ENCODE measurements around the gene DDOST.
A peak's percentile ranks its signal among the peaks of the same experiment; 100 is the strongest.

The DDOST gene

GRCh38 chr1:20663365-20663764 is 2.2 kb upstream of the DDOST start:
- DNase-seq (ENCODE audit: low read depth in 4 of 4, low spot score in 1 of 4): no peak

- no peak for DNase-seq (ENCODE audit: low read depth in 4 of 4, low spot score in 1 of 4)
These were observed 924 bp upstream of the DDOST start for GRCh38 chr1:20662110-20662475.

GRCh38 chr1:20660847-20661206 is 342 bp downstream of the DDOST start:
- no peak for DNase-seq (ENCODE audit: low read depth in 4 of 4, low spot score in 1 of 4)

GRCh38 chr1:20660363-20660762 is 806 bp downstream of the DDOST start:
- DNase-seq (ENCODE audit: low read depth in 4 of 4, low spot score in 1 of 4): no peak

GRCh38 chr1:20658166-20658915 is 2.8 kb downstream of the DDOST start:
- DNase-seq (ENCODE audit: low read depth in 4 of 4, low spot score in 1 of 4): no peak

GRCh38 chr1:20657024-20657423 is 4.1 kb downstream of the DDOST start:
- DNase-seq (ENCODE audit: low read depth in 4 of 4, low spot score in 1 of 4): no peak

- no peak for DNase-seq (ENCODE audit: low read depth in 4 of 4, low spot score in 1 of 4)
These were observed 7.0 kb downstream of the DDOST start for GRCh38 chr1:20654104-20654690.

GRCh38 chr1:20652300-20652699 is 8.9 kb downstream of the DDOST start:
- no peak for DNase-seq (ENCODE audit: low read depth in 4 of 4, low spot score in 1 of 4)

- no peak for DNase-seq (ENCODE audit: low read depth in 4 of 4, low spot score in 1 of 4)
These were observed 12.2 kb downstream of the DDOST start for GRCh38 chr1:20648946-20649345.

GRCh38 chr1:20648438-20648837 is 12.7 kb downstream of the DDOST start:
- no peak for DNase-seq (ENCODE audit: low read depth in 4 of 4, low spot score in 1 of 4)

GRCh38 chr1:20645414-20645813 is 15.8 kb downstream of the DDOST start:
- DNase-seq (ENCODE audit: low read depth in 4 of 4, low spot score in 1 of 4): no peak

- DNase-seq (ENCODE audit: low read depth in 4 of 4, low spot score in 1 of 4): no peak
These were observed 16.8 kb downstream of the DDOST start for GRCh38 chr1:20644416-20644815.

- no peak for DNase-seq (ENCODE audit: low read depth in 4 of 4, low spot score in 1 of 4)
These were observed 18.1 kb downstream of the DDOST start for GRCh38 chr1:20643080-20643479.

GRCh38 chr1:20641975-20642374 is 19.2 kb downstream of the DDOST start:
- no peak for DNase-seq (ENCODE audit: low read depth in 4 of 4, low spot score in 1 of 4)

GRCh38 chr1:20640183-20640597 is 21.0 kb downstream of the DDOST start:
- peak in 3 of 4 experiments; percentile 30 to 37 (median 34) for DNase-seq (ENCODE audit: low read depth in 4 of 4, low spot score in 1 of 4)

GRCh38 chr1:20636785-20637347 is 24.3 kb downstream of the DDOST start:
- DNase-seq (ENCODE audit: low read depth in 4 of 4, low spot score in 1 of 4): no peak

- no peak for DNase-seq (ENCODE audit: low read depth in 4 of 4, low spot score in 1 of 4)
These were observed 26.5 kb downstream of the DDOST start for GRCh38 chr1:20634594-20635084.

- no peak for DNase-seq (ENCODE audit: low read depth in 4 of 4, low spot score in 1 of 4)
These were observed 27.0 kb downstream of the DDOST start for GRCh38 chr1:20634065-20634593.

GRCh38 chr1:20633190-20634064 is 27.7 kb downstream of the DDOST start, which contains the start of gene PINK1:
PINK1 (plus strand) TSS chr1:20633458; CDS start chr1:20633549, 91 bp downstream.
- DNase-seq (ENCODE audit: low read depth in 4 of 4, low spot score in 1 of 4): peak; percentile 63 to 74 (median 70)

- DNase-seq (ENCODE audit: low read depth in 4 of 4, low spot score in 1 of 4): no peak
These were observed 28.8 kb downstream of the DDOST start for GRCh38 chr1:20632386-20632785.

- no peak for DNase-seq (ENCODE audit: low read depth in 4 of 4, low spot score in 1 of 4)
These were observed 30.4 kb downstream of the DDOST start for GRCh38 chr1:20630729-20631128.
